Adrenal gland (tissue), 5 donors: ENCODE measurements around the gene CCIN.

Experiments
- CTCF ChIP-seq, 6 experiments: fragments of 450-650 bp in 4 of 6; fragments of 200-600 bp in 2 of 6; sonication (generic) in 1 of 6; IDR thresholded peaks; 1 replicate in 5 of 6; 2 replicates in 1 of 6; pipeline versions ENCODE4 v1.5.1 to v1.8.0; 2016 to 2021; ENCODE audit warnings: antibody characterized with exemption in 6 of 6, mild to moderate bottlenecking in 2 of 6, moderate library complexity in 1 of 6
- POLR2A ChIP-seq, 2 donors: fragments of 450-650 bp; IDR thresholded peaks; one replicate each; pipeline ENCODE4 v1.6.1; 2017; ENCODE audit warnings: antibody characterized with exemption in 2 of 2, mild to moderate bottlenecking in 2 of 2, moderate library complexity in 1 of 2
- donor health status: DM: no; HTN: no; CAD: no.

- TF ChIP-seq CTCF (IDR thresholded peaks at IDR 0.05): no peak
- no peak for TF ChIP-seq POLR2A (IDR thresholded peaks at IDR 0.05)
Measured at GRCh38 chr9:36218411-36218901, 49.3 kb downstream of the CCIN start.
